HL-60 (cell line): ENCODE data around the gene RAI2.

Source experiments
- CTCF ChIP-seq: IDR thresholded peaks from one replicate; pipeline ENCODE4 v1.5.1; 2011; ENCODE audit warnings: low read length, control low read depth, inconsistent platforms; ENCODE audit not compliant: insufficient read depth
- POLR2AphosphoS5 ChIP-seq: IDR thresholded peaks from 2 replicates; pipeline ENCODE4 v1.6.1; 2012; ENCODE audit warnings: low read depth
- REST ChIP-seq: IDR thresholded peaks from 2 replicates; pipeline ENCODE4 v1.6.1; 2012; ENCODE audit warnings: low read depth; ENCODE audit not compliant: insufficient replicate concordance
- SPI1 ChIP-seq: IDR thresholded peaks from 2 replicates; pipeline ENCODE4 v1.6.1; 2012; ENCODE audit warnings: low read depth, mild to moderate bottlenecking, borderline replicate concordance

GRCh38 chrX:17809273-17809672, 51.8 kb downstream of the RAI2 start:
- no peak for TF ChIP-seq CTCF
- TF ChIP-seq POLR2AphosphoS5, result no peak
- TF ChIP-seq REST, result no peak
- TF ChIP-seq SPI1, result no peak
